ENCODE measurements around the gene LRR1.
"Not testable (repeated sequence)": the region's sequence is repeated elsewhere in the genome, so short reads cannot be mapped to it uniquely, and the experiment has no call there.

Gene LRR1

GRCh38 chr14:49634547-49635334, 36.0 kb downstream of the LRR1 start, which contains the start of gene DNAAF2:
TSS of gene DNAAF2 (minus strand) at chr14:49635244. CDS start at chr14:49635149, 95 bp downstream.
- DNase-seq = peak; percentile 71

GRCh38 chr14:49636866-49637265, 38.1 kb downstream of the LRR1 start:
- no peak for DNase-seq

GRCh38 chr14:49637534-49638078, 38.9 kb downstream of the LRR1 start:
- DNase-seq = no peak

GRCh38 chr14:49640540-49641417, 42.0 kb downstream of the LRR1 start:
- no peak for DNase-seq

- peak; percentile 19 for DNase-seq
Observed at GRCh38 chr14:49641697-49642129, 43.0 kb downstream of the LRR1 start.

GRCh38 chr14:49642163-49642562, 43.4 kb downstream of the LRR1 start:
- no peak for DNase-seq

- DNase-seq = no peak
Observed at GRCh38 chr14:49653508-49653907, 54.8 kb downstream of the LRR1 start.

- DNase-seq = no peak
Observed at GRCh38 chr14:49654511-49654910, 55.8 kb downstream of the LRR1 start.

- DNase-seq = not testable (repeated sequence)
Observed at GRCh38 chr14:49657500-49657899, 58.8 kb downstream of the LRR1 start.

- no peak for DNase-seq
Observed at GRCh38 chr14:49659526-49660455, 61.1 kb downstream of the LRR1 start.

Data from NCI-H2171 treated with DMSO at 0.1 percent for 48 hours (cell line).